DOHH2 (cell line): Measurements from ENCODE around the gene ANTXR1.

Source experiments
- H3F3A ChIP-seq: fragments of 200-600 bp; sonication (generic), shearing (Covaris generic); 2 replicates; pipeline ENCODE4 v1.6.0; 2016; ENCODE audit warnings: antibody characterized with exemption, mild to moderate bottlenecking; ENCODE audit not compliant: control insufficient read depth, insufficient read depth
- H3K27ac ChIP-seq: fragments of 200-600 bp; sonication (generic); 2 replicates; pipeline ENCODE4 v1.5.1; 2014; ENCODE audit warnings: low read depth, mild to moderate bottlenecking, low read length, moderate library complexity
- H3K27me3 ChIP-seq: fragments of 200-600 bp; sonication (generic); 2 replicates; pipeline ENCODE4 v1.6.1; 2014; ENCODE audit warnings: mild to moderate bottlenecking, low read length, mixed read lengths; ENCODE audit not compliant: control insufficient read depth
- H3K36me3 ChIP-seq: fragments of 200-600 bp; sonication (generic); 2 replicates; pipeline ENCODE4 v1.6.1; 2014; ENCODE audit warnings: mild to moderate bottlenecking, low read length, moderate library complexity, mixed read lengths; ENCODE audit not compliant: control insufficient read depth
- H3K4me1 ChIP-seq: fragments of 200-600 bp; sonication (generic); 2 replicates; pipeline ENCODE4 v1.6.1; 2014; ENCODE audit warnings: mild to moderate bottlenecking, low read length, mixed read lengths; ENCODE audit not compliant: control insufficient read depth
- H3K4me2 ChIP-seq: fragments of 200-600 bp; sonication (generic); 2 replicates; pipeline ENCODE4 v1.6.0; 2014; ENCODE audit warnings: mild to moderate bottlenecking, low read length, moderate library complexity
- H3K4me3 ChIP-seq: fragments of 200-600 bp; sonication (generic); 2 replicates; pipeline ENCODE4 v1.5.1; 2014; ENCODE audit warnings: mild to moderate bottlenecking, low read length, mixed read lengths
- H3K79me2 ChIP-seq: fragments of 200-600 bp; sonication (generic); 2 replicates; pipeline ENCODE4 v1.6.1; 2014; ENCODE audit warnings: mild to moderate bottlenecking, low read length, mixed read lengths; ENCODE audit not compliant: control insufficient read depth
- H3K9me2 ChIP-seq: fragments of 200-600 bp; sonication (generic); replicated peaks from 2 replicates; pipeline ENCODE4 v1.6.1; 2014; ENCODE audit warnings: mild to moderate bottlenecking, low read length, mixed read lengths; ENCODE audit not compliant: control insufficient read depth
- H3K9me3 ChIP-seq: fragments of 200-600 bp; sonication (generic); 2 replicates; pipeline ENCODE4 v1.6.1; 2014; ENCODE audit warnings: antibody characterized with exemption, low read length, mixed read lengths; ENCODE audit not compliant: control insufficient read depth, insufficient read depth
- H4K20me1 ChIP-seq: fragments of 200-600 bp; sonication (generic); 2 replicates; pipeline ENCODE4 v1.6.0; 2014; ENCODE audit warnings: low read depth, mild to moderate bottlenecking, antibody characterized with exemption, low read length, moderate library complexity; ENCODE audit not compliant: control insufficient read depth, insufficient read depth
- EZH2phosphoT487 ChIP-seq: fragments of 200-600 bp; sonication (generic); IDR thresholded peaks from 2 replicates; pipeline ENCODE4 v1.6.1; 2017; ENCODE audit warnings: borderline replicate concordance, mild to moderate bottlenecking, antibody characterized with exemption, low read length, moderate library complexity, mixed read lengths
- TF ChIP-seq, protein P1 (sequence below): fragments of 200-600 bp; sonication (generic); IDR thresholded peaks from one replicate; pipeline ENCODE4 v1.5.1; 2014; ENCODE audit warnings: antibody characterized with exemption, mild to moderate bottlenecking, low read depth, low read length; ENCODE audit not compliant: poor library complexity, severe bottlenecking

Gene ANTXR1

DNA sequence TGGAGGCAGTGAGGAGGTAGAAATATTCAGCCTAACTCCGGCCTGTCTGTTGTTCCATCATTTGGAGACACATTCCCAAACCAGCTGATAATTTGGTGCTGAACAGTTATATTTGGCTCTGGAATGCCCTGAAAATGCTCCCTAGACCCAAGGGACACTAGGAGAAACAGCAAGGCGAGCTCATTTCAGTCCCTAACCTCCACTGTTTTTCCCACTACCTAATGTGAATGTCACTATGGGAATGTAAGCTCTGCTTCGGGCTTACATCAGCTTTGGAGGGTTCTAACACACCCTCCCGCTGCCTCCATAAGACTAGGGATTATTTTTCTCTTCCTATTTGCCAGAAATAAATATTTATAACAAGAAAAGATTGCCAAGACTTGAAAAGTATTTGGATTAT, 103.5 kb downstream of the ANTXR1 start:
- TF ChIP-seq, protein P1, sequence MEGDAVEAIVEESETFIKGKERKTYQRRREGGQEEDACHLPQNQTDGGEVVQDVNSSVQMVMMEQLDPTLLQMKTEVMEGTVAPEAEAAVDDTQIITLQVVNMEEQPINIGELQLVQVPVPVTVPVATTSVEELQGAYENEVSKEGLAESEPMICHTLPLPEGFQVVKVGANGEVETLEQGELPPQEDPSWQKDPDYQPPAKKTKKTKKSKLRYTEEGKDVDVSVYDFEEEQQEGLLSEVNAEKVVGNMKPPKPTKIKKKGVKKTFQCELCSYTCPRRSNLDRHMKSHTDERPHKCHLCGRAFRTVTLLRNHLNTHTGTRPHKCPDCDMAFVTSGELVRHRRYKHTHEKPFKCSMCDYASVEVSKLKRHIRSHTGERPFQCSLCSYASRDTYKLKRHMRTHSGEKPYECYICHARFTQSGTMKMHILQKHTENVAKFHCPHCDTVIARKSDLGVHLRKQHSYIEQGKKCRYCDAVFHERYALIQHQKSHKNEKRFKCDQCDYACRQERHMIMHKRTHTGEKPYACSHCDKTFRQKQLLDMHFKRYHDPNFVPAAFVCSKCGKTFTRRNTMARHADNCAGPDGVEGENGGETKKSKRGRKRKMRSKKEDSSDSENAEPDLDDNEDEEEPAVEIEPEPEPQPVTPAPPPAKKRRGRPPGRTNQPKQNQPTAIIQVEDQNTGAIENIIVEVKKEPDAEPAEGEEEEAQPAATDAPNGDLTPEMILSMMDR, result no peak
- TF ChIP-seq EZH2phosphoT487, result no peak
- Histone ChIP-seq H3F3A (no peaks in the 10 kb centered on the region), H3K9me2 (no peaks in the 10 kb centered on the region), H3K36me3 (no peaks in the 10 kb centered on the region), H3K4me2 (no peak overlapping the region), H3K4me1 (no peaks in the 10 kb centered on the region), H4K20me1 (no peaks in the 10 kb centered on the region), H3K79me2 (no peaks in the 10 kb centered on the region), H3K27me3 (no peaks in the 10 kb centered on the region; the same call in 1 of the 2 replicates), H3K27ac (no peak overlapping the region), H3K9me3 (no peaks in the 10 kb centered on the region), H3K4me3 (no peak overlapping the region)

- H3F3A ChIP-seq, result no peaks in the 10 kb centered on the region
- no peaks in the 10 kb centered on the region for H3K9me2 ChIP-seq
- H4K20me1 ChIP-seq, result no peaks in the 10 kb centered on the region
- H3K4me2 ChIP-seq, result no peak overlapping the region
- no peak overlapping the region for H3K4me3 ChIP-seq
- no peaks in the 10 kb centered on the region for H3K9me3 ChIP-seq
- TF ChIP-seq, protein P1, result no peak
- TF ChIP-seq EZH2phosphoT487, result no peak
- no peaks in the 10 kb centered on the region for H3K36me3 ChIP-seq
- no peaks in the 10 kb centered on the region for H3K4me1 ChIP-seq
- peaks cover 4% of the 10 kb centered on the region; the same call in 1 of the 2 replicates for H3K27me3 ChIP-seq
- H3K27ac ChIP-seq, result no peak overlapping the region
- H3K79me2 ChIP-seq, result no peaks in the 10 kb centered on the region
These were observed 105.6 kb downstream of the ANTXR1 start for GRCh38 chr2:69118609-69119008.

DNA sequence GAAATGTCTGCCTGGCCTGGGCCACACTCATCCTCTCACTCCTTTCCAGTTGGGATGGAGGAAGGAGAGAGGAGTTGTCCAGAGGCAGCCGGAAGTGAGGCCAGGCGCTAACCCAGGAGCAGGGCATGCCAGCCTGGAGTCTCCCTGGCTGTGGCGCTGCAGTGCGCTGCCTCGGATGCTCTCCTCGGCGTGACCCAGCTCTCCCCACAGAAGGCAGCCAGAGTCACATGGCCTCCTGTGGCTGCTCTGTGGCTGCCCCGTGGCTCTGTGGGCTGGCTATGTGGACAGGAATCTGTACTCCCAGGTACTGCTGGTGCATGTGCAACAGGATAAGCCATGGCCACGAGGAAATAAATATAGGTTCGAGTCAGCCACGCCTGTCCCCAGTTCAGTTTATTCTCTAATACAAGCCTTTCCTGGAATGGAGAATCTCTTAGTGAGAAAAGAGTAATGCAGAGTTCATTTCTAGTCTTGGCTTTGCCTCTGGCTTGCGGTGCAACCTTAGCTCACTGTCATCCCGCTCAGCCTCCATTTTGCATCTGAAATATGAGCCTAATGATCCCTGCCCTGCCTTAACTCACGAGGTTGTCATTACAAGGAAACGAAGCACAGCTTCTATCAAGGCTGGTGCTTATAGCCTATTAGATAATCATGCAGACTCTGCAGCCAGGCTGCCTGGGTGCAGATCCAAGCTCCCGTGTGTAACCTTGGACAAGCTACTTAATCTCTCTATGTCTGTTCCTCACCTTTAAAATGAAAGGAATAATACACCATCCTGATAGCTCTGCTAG, 106.3 kb downstream of the ANTXR1 start:
- H3K36me3 ChIP-seq, result no peaks in the 10 kb centered on the region
- H3K4me3 ChIP-seq, result no peak overlapping the region
- no peak overlapping the region for H3K27ac ChIP-seq
- H3K79me2 ChIP-seq, result no peaks in the 10 kb centered on the region
- H4K20me1 ChIP-seq, result no peaks in the 10 kb centered on the region
- H3K9me2 ChIP-seq, result no peaks in the 10 kb centered on the region
- H3K4me2 ChIP-seq, result no peak overlapping the region
- no peaks in the 10 kb centered on the region for H3K4me1 ChIP-seq
- TF ChIP-seq EZH2phosphoT487, result no peak
- TF ChIP-seq, protein P1, result no peak
- no peaks in the 10 kb centered on the region for H3F3A ChIP-seq
- no peaks in the 10 kb centered on the region for H3K9me3 ChIP-seq
- H3K27me3 ChIP-seq, result peaks cover 6% of the 10 kb centered on the region; the same call in 1 of the 2 replicates
